SK-N-SH (cell line): Measurements from ENCODE around the gene FGGY. TPM values are rescaled to one million over a fixed set of nuclear protein-coding genes. Genes with fewer than 3 reads are reported as not detected.

Experiments
- CTCF ChIA-PET: fragments of 300-600, 350-600 bp; formaldehyde crosslinking; extraction: SDS; loops from one replicate; lab custom pipeline; 2021; lab: Yijun Ruan, JAX
- POLR2A ChIA-PET: fragments of 350-600 bp; sonication (Branson Sonifier 250); formaldehyde crosslinking; extraction: SDS; loops from one replicate; lab custom pipeline; 2020; ENCODE audit warnings: antibody characterized with exemption, inconsistent platforms; lab: Yijun Ruan, JAX
- DNase-seq: peaks from one replicate; pipeline ENCODE4 v3.0.0; 2012
- H2AFZ ChIP-seq: fragments of 200-600 bp; sonication (generic); 2 replicates; pipeline ENCODE4 v1.8.1; 2016; ENCODE audit warnings: antibody characterized with exemption, mild to moderate bottlenecking, low read depth
- H3F3A ChIP-seq: fragments of 200-600 bp; sonication (generic); replicated peaks from 2 replicates; pipeline ENCODE3; 2016; ENCODE audit warnings: antibody characterized with exemption, mild to moderate bottlenecking; ENCODE audit not compliant: insufficient read depth
- H3K27ac ChIP-seq, 2 experiments: fragments of 200-500 bp in 1 of 2; fragments of 200-600 bp in 1 of 2; sonication (Bioruptor generic) in 1 of 2; sonication (generic), shearing (Covaris generic) in 1 of 2; 2 replicates each; pipeline versions ENCODE4 v1.5.1 to v1.6.1; 2014 to 2016; ENCODE audit warnings: low read depth in 2 of 2, inconsistent platforms in 1 of 2, low read length in 1 of 2, mild to moderate bottlenecking in 1 of 2, mixed read lengths in 1 of 2
- H3K27me3 ChIP-seq: fragments of 200-600 bp; sonication (generic), shearing (Covaris generic); 2 replicates; pipeline ENCODE4 v1.6.1; 2016; ENCODE audit warnings: mixed run types; ENCODE audit not compliant: insufficient read depth
- H3K36me3 ChIP-seq, 2 experiments: fragments of 200-500 bp in 1 of 2; fragments of 200-600 bp in 1 of 2; sonication (Bioruptor generic) in 1 of 2; sonication (generic) in 1 of 2; replicated peaks in 1 of 2; 2 replicates each; pipeline versions ENCODE3 to v1.5.1; 2014 to 2016; ENCODE audit warnings: low read length in 1 of 2, mild to moderate bottlenecking in 1 of 2; ENCODE audit not compliant: insufficient read depth in 2 of 2, control insufficient read depth in 1 of 2
- H3K4me1 ChIP-seq, 2 experiments: fragments of 200-500 bp in 1 of 2; fragments of 200-600 bp in 1 of 2; sonication (Bioruptor generic) in 1 of 2; sonication (generic), shearing (Covaris generic) in 1 of 2; 2 replicates each; pipeline versions ENCODE4 v1.5.1 to v1.6.1; 2014 to 2016; ENCODE audit warnings: low read depth in 1 of 2, low read length in 1 of 2, mixed run types in 1 of 2; ENCODE audit not compliant: insufficient read depth in 2 of 2, control insufficient read depth in 1 of 2
- H3K4me2 ChIP-seq: fragments of 200-600 bp; sonication (generic), shearing (Covaris generic); 2 replicates; pipeline ENCODE4 v1.6.1; 2017; ENCODE audit warnings: mixed run types
- H3K4me3 ChIP-seq, 2 experiments: fragments of 200-500 bp in 1 of 2; fragments of 200-600 bp in 1 of 2; sonication (Bioruptor generic) in 1 of 2; sonication (generic), shearing (Covaris generic) in 1 of 2; 2 replicates each; pipeline versions ENCODE4 v1.5.1 to v1.8.1; 2014 to 2016; ENCODE audit warnings: low read depth in 2 of 2, inconsistent platforms in 1 of 2, low read length in 1 of 2, mild to moderate bottlenecking in 1 of 2, mixed read lengths in 1 of 2, moderate library complexity in 1 of 2
- H3K79me2 ChIP-seq: fragments of 200-600 bp; sonication (generic); 2 replicates; pipeline ENCODE4 v1.8.1; 2017; ENCODE audit warnings: mild to moderate bottlenecking; ENCODE audit not compliant: insufficient read depth
- H3K9ac ChIP-seq: fragments of 200-600 bp; sonication (generic); 2 replicates; pipeline ENCODE4 v1.6.1; 2017; ENCODE audit warnings: mixed run types
- H3K9me2 ChIP-seq: fragments of 200-600 bp; sonication (generic); 2 replicates; pipeline ENCODE4 v1.6.1; 2017; ENCODE audit warnings: mixed run types
- H3K9me3 ChIP-seq: fragments of 200-600 bp; sonication (generic); 2 replicates; pipeline ENCODE4 v1.6.1; 2017; ENCODE audit warnings: mixed run types, mild to moderate bottlenecking, moderate library complexity
- H4K20me1 ChIP-seq: fragments of 200-600 bp; sonication (generic); 2 replicates; pipeline ENCODE4 v1.6.1; 2017; ENCODE audit warnings: mild to moderate bottlenecking, mixed run types; ENCODE audit not compliant: insufficient read depth
- ELF1 ChIP-seq: IDR thresholded peaks from 2 replicates; pipeline ENCODE4 v1.4.0; 2012
- EP300 ChIP-seq, 2 experiments: IDR thresholded peaks; 2 replicates each; pipeline versions ENCODE4 v1.4.0 to v1.6.1; 2012; ENCODE audit warnings: borderline replicate concordance in 1 of 2, low read depth in 1 of 2, low read length in 1 of 2
- EZH2phosphoT487 ChIP-seq: fragments of 200-600 bp; sonication (generic); IDR thresholded peaks from 2 replicates; pipeline ENCODE4 v1.6.1; 2017; ENCODE audit warnings: low read depth, mixed run types, mild to moderate bottlenecking, antibody characterized with exemption, moderate library complexity, borderline replicate concordance
- FOSL2 ChIP-seq: IDR thresholded peaks from 2 replicates; pipeline ENCODE4 v1.4.0; 2012; ENCODE audit warnings: low read depth, mild to moderate bottlenecking, moderate library complexity, borderline replicate concordance
- FOXJ3 ChIP-seq: sonication (generic); formaldehyde crosslinking; IDR thresholded peaks from 2 replicates; pipeline ENCODE4 v1.5.1; 2020; ENCODE audit warnings: mild to moderate bottlenecking, missing genetic modification reagents
- FOXM1 ChIP-seq: IDR thresholded peaks from 2 replicates; pipeline ENCODE4 v1.4.0; 2012; ENCODE audit warnings: low read depth, mild to moderate bottlenecking
- JUND ChIP-seq: IDR thresholded peaks from 2 replicates; pipeline ENCODE4 v1.4.0; 2012
- MEF2A ChIP-seq: IDR thresholded peaks from 2 replicates; pipeline ENCODE4 v1.4.0; 2012; ENCODE audit warnings: low read depth, borderline replicate concordance
- NFIC ChIP-seq: IDR thresholded peaks from 2 replicates; pipeline ENCODE4 v1.4.0; 2012; ENCODE audit warnings: borderline replicate concordance
- NRF1 ChIP-seq: IDR thresholded peaks from 2 replicates; pipeline ENCODE4 v1.6.1; 2012; ENCODE audit warnings: low read depth, mild to moderate bottlenecking, low read length
- POLR2AphosphoS5 ChIP-seq: IDR thresholded peaks from 2 replicates; pipeline ENCODE4 v1.6.1; 2012; ENCODE audit warnings: low read depth, low read length
- REST ChIP-seq: IDR thresholded peaks from 2 replicates; pipeline ENCODE4 v1.6.1; 2012; ENCODE audit warnings: mild to moderate bottlenecking, low read depth, low read length, moderate library complexity
- RFX5 ChIP-seq: IDR thresholded peaks from 2 replicates; pipeline ENCODE4 v1.6.1; 2012; ENCODE audit warnings: mild to moderate bottlenecking, improper control_type of control experiment, low read length
- TAF1 ChIP-seq: IDR thresholded peaks from 2 replicates; pipeline ENCODE4 v1.6.1; 2012; ENCODE audit warnings: low read depth, mild to moderate bottlenecking, low read length, moderate library complexity, borderline replicate concordance
- TEAD4 ChIP-seq: IDR thresholded peaks from 2 replicates; pipeline ENCODE4 v1.4.0; 2012; ENCODE audit warnings: mild to moderate bottlenecking, borderline replicate concordance; ENCODE audit not compliant: insufficient read depth
- WGBS: methylation state at CpG from one replicate; pipeline ENCODE4 v1.1.6; 2017; ENCODE audit warnings: low lambda C conversion rate; 5-methylcytosine and 5-hydroxymethylcytosine counted together
- polyA plus RNA-seq, 3 experiments: library from polyadenylated mRNA; depleted of rRNA; stranded (reverse); fragments of >200 nt; gene quantifications; 2 replicates each; pipeline ENCODE4 v1.2.3, GENCODE V29; 2012
- TF ChIP-seq, protein P1 (sequence below): IDR thresholded peaks from 2 replicates; pipeline ENCODE4 v1.4.0; 2012; ENCODE audit warnings: low read depth
- TF ChIP-seq, protein P2 (sequence below): fragments of 150-350 bp; IDR thresholded peaks from 2 replicates; pipeline ENCODE4 v1.6.1; 2017; ENCODE audit warnings: antibody characterized with exemption, low read length, low read depth, borderline replicate concordance
- TF ChIP-seq, protein P3 (sequence below): fragments of 150-350 bp; IDR thresholded peaks from 2 replicates; pipeline ENCODE4 v1.6.1; 2016; ENCODE audit warnings: mild to moderate bottlenecking, low read depth, low read length
- TF ChIP-seq, protein P4 (sequence below): IDR thresholded peaks from 2 replicates; pipeline ENCODE4; 2012

The FGGY gene
- polyA plus RNA-seq, 1 of the 3 experiments (the other 2 are of a cell fraction): 10.3 TPM

- H2AFZ ChIP-seq: no peak overlapping the region
- no peak for DNase-seq
- H3F3A ChIP-seq: no peaks in the 10 kb centered on the region
- no peaks in the 10 kb centered on the region; the same call in 1 of the 2 replicates for H3K79me2 ChIP-seq
- H3K9me3 ChIP-seq: no peaks in the 10 kb centered on the region
- H3K4me2 ChIP-seq: no peak overlapping the region
- no peaks in the 10 kb centered on the region for H3K36me3 ChIP-seq
- 86% methylated on average over 3 of the region's 3 CpGs for WGBS
- no peak overlapping the region for H3K4me3 ChIP-seq
- no peaks in the 10 kb centered on the region for H3K9me2 ChIP-seq
- no peaks in the 10 kb centered on the region for H3K27me3 ChIP-seq
- H3K27ac ChIP-seq: no peak overlapping the region
- POLR2A ChIA-PET: no interaction called here
- CTCF ChIA-PET: interaction anchor here (0.7 to 4.5 kb wide), 14 partner anchors 11 to 981 kb away, joined by 3 to 31 read pairs (median 4); partner anchors contain the start of gene JUN
- H3K9ac ChIP-seq: no peak overlapping the region
- H4K20me1 ChIP-seq: no peaks in the 10 kb centered on the region
- H3K4me1 ChIP-seq: peaks cover 0 to 10% of the 10 kb centered on the region in 2 experiments; a peak in 2 of 4 replicates
- no peak for TF ChIP-seq FOXM1
- no peak for TF ChIP-seq ELF1
- TF ChIP-seq MEF2A: no peak
- TF ChIP-seq, protein P1, sequence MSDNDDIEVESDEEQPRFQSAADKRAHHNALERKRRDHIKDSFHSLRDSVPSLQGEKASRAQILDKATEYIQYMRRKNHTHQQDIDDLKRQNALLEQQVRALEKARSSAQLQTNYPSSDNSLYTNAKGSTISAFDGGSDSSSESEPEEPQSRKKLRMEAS: no peak
- no peak for TF ChIP-seq RFX5
- TF ChIP-seq, protein P2, sequence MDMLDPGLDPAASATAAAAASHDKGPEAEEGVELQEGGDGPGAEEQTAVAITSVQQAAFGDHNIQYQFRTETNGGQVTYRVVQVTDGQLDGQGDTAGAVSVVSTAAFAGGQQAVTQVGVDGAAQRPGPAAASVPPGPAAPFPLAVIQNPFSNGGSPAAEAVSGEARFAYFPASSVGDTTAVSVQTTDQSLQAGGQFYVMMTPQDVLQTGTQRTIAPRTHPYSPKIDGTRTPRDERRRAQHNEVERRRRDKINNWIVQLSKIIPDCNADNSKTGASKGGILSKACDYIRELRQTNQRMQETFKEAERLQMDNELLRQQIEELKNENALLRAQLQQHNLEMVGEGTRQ: no peak
- no peak for TF ChIP-seq FOSL2
- TF ChIP-seq JUND: no peak
- TF ChIP-seq, protein P3, sequence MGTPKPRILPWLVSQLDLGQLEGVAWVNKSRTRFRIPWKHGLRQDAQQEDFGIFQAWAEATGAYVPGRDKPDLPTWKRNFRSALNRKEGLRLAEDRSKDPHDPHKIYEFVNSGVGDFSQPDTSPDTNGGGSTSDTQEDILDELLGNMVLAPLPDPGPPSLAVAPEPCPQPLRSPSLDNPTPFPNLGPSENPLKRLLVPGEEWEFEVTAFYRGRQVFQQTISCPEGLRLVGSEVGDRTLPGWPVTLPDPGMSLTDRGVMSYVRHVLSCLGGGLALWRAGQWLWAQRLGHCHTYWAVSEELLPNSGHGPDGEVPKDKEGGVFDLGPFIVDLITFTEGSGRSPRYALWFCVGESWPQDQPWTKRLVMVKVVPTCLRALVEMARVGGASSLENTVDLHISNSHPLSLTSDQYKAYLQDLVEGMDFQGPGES: no peak
- TF ChIP-seq, protein P4, sequence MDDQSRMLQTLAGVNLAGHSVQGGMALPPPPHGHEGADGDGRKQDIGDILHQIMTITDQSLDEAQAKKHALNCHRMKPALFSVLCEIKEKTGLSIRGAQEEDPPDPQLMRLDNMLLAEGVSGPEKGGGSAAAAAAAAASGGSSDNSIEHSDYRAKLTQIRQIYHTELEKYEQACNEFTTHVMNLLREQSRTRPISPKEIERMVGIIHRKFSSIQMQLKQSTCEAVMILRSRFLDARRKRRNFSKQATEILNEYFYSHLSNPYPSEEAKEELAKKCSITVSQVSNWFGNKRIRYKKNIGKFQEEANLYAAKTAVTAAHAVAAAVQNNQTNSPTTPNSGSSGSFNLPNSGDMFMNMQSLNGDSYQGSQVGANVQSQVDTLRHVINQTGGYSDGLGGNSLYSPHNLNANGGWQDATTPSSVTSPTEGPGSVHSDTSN: no peak
- TF ChIP-seq EZH2phosphoT487: no peak
- TF ChIP-seq EP300 (IDR thresholded peaks at IDR 0.05; ENCODE audit: borderline replicate concordance in 1 of 2, low read depth in 1 of 2, low read length in 1 of 2): no peak
- TF ChIP-seq NRF1: no peak
- no peak for TF ChIP-seq FOXJ3 (CRISPR knock-in tag)
- TF ChIP-seq POLR2AphosphoS5: no peak
- TF ChIP-seq NFIC: no peak
- TF ChIP-seq TEAD4: no peak
- no peak for TF ChIP-seq REST
- TF ChIP-seq TAF1: no peak
Observed at GRCh38 chr1:59716832-59717231, 419.9 kb downstream of the FGGY start.
